GM19240 (cell line): ENCODE results near the gene GALE.
A peak's percentile ranks its signal among the peaks of the same experiment; 100 is the strongest.
"Not testable (repeated sequence)": the region's sequence is repeated elsewhere in the genome, so short reads cannot be mapped to it uniquely, and the experiment has no call there.

Experiments
- DNase-seq: peaks from one replicate; pipeline ENCODE4 v3.0.0; 2011; ENCODE audit warnings: low spot score; ENCODE audit not compliant: insufficient read length

GALE gene

DNA sequence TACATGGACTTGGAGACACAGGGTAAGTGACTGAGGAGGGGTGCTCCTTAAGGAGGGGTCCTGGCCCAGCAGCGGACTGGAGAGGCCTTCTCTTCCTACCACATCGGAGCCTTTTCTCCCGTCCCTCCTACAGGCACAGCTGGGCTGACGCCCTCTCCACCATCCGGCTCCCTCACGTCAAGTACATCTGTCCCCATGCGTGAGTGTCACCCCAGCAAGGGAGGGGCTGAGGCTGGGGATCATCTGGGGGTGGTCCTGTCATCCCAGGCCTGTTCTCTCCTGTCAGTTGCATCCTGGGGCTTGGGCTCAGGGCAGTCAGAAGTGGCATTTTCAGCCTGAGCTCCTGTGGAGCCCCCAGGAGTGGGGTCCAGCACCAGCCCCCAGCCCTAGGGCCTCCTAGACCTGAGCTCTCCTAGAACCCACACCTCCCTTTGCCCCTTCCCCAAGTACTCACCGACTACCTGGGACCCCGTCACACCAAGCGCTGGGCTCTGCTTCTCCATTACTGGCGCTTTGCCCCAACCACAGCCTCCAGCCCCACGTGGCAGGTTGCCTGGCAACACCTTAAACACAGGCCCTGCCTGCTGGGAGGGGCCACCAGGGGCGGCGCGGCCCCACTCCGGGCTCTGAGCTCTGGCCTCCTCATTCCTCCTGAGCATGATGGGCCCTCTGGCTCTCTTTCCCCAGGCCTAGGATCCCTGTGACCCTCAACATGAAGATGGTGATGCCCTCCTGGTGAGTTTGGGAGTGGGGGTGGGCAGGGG lies 7.4 kb downstream of the GALE start:
- DNase-seq, result no peak

DNA sequence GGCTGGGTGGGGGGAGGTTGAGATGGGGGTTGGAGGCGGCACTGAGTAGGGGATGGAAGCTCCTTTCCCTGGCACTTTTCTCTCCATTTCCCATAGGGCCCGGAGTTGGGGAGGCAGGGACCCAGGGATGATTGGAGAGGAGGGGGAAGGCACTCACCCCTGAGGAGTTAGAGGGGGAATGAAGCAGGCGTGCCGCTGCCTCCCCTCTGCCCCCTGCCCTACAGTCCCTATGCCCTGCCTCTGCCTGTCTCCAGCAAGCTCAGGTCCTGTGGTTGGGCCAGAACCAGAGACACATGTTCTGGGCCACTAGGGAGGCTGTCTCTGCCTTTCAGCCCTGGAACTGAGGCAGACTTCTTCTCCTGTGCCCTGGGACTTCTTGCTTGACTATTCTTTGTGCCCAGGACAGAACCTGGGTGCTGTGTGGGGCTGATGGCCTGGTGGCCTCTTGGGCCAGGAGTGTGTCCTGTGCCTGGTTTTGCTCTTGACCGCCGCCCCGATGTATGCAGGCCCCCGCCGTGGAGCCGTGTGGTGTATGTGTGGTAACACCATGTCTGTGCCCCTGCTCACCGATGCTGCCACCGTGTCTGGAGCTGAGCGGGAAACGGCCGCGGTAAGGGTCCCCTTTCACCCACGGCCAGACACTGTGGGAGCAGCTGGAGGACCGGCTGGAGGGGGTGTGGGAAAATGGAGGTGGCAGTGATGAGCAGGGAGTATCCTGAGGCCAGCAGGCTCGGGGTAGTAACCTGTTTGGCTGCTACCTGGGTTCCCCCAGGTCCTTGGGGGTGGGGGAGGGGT lies 8.2 kb downstream of the GALE start:
- DNase-seq, result no peak

DNA sequence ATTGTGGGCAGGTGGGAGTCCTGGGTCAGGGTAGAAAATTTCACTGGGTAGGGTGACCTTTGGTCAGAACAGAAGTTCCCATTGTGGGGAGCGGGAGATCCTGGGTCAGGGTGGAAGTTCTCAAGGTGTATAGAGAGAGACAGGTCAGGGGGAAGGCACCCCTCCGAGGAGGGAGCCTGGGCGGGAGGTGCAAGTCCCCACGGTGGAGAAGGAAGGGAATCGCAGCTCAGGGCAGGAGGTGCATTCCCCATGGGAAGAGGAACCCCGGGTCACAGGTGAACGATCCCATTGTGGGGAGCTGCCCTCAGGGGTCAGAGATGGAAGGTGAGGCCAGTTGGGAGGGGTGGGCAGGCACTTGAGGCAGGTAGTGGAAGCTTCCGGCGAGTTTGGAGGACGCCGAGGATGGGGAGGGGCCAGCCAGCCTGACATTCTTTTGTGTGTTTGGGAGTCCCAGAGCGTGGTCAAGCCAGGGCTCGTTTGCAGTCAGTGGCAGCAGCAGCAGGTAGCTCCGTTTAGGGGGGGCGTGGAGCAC lies 9.0 kb downstream of the GALE start:
- no peak for DNase-seq

DNA sequence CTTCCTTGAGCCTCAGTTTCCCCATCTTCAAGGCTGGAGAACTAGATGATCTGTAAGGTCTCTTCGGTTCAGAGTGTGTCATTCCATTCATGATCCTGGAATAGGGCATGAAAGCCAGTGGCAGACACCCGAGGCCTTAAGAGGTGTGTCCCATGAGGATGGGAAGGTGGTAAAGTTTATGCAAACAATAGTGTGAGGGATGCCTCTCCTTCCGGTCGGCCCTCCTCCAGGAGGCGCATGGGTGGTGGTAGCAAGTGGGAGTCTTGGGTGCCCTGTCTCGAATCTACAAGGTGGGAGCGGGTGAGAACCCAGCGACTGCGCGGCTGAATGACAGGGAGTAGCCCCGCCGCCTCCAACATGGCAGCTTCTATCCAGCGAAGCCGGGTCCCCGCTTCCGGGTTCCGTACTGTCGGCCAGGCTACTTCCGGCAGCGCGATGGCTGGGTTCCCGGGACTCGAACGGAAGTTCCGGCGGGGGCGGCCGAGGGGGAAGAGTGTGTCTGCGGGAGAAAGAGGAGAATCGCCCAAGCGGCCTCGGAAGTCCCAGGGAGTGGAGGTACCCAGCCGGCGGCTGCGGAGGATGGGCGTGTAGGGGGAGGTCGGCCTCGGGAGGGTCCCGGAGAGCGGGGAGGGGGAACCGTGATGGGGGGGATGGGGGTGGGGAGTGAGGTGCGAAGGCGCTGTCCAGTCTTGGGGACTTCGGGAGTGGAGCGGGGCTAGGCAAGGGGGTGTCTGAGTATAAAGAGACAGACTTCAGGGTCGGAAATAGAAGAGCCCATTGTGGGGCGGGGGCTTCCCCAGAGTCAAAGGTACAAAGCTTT lies 9.6 kb downstream of the GALE start, which contains the start of gene LYPLA2:
Gene LYPLA2 (plus strand): TSS at position 450 of the 820 bp plus-strand sequence. CDS start 1,538 bp downstream, outside the sequence.
- peak; percentile 94 for DNase-seq

DNA sequence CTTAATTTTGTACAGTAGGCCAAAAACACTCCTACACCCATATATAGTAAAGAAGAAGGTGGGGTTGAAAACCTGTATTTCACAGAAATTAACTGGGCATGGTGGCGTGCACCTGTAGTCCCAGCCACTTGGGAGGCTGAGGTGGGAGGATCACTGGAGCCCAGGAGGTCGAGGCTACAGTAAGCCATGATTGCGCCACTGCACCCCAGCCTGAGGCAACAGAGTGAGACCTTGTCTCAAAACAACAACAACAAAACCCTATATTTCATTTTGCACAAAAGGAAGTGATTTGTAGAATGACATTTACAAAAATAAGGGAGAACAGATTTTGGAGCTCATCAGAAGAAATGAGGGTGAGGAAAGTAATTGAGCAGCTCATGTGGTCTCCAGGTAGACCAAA lies 11.9 kb downstream of the GALE start:
- no peak for DNase-seq

DNA sequence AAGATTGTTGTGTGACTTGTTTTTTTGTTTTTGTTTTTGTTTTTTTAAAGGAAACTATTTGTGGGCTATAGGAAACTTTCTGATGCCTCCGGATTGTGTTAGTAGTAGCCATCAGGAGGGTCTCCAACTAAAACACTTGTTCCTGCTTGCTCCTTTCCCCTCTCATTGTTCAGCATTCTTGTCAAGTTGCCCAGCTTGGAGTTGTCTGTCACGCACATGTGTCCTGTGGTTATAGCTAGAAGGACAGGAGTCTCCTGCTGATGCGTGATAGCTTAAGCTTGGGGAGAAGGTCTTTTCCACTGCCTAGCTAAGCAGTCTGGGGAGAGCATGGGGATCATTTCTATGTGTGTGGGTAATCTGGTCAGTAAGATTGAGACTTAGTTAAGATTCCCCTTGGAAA lies 12.9 kb downstream of the GALE start:
- no peak for DNase-seq

DNA sequence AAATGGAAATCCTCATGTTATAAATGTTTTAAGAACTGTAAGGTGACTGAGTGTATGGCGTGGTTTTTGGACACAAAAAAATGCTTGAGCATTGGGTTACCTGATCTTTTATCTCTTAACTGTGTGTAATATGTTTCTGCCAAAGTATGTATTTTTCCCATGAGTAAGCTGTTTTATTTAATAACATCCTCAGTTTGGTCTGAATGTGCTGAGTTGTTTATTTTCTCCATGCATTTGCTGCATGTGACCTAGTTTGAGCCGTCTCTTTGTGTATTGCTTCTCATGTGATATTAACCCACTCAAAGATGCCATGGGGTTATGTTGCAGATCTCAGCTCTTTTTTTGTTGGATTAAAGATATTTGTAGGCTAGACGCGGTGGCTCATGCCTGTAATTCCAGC lies 15.7 kb downstream of the GALE start:
- no peak for DNase-seq

DNA sequence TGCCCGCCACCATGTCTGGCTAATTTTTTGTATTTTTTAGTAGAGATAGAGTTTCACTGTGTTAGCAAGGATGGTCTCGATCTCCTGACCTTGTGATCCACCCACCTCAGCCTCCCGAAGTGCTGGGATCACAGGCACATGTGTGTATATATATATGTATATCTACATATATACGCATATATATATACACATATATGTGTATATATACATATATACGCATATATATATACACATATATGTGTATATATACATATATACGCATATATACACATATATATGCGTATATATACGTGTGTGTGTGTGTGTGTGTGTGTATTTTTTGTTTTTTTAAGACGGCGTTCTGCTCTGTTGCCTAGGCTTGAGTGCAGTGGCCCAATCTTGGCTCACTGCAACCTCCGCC lies 17.4 kb downstream of the GALE start:
- not testable (repeated sequence) for DNase-seq

DNA sequence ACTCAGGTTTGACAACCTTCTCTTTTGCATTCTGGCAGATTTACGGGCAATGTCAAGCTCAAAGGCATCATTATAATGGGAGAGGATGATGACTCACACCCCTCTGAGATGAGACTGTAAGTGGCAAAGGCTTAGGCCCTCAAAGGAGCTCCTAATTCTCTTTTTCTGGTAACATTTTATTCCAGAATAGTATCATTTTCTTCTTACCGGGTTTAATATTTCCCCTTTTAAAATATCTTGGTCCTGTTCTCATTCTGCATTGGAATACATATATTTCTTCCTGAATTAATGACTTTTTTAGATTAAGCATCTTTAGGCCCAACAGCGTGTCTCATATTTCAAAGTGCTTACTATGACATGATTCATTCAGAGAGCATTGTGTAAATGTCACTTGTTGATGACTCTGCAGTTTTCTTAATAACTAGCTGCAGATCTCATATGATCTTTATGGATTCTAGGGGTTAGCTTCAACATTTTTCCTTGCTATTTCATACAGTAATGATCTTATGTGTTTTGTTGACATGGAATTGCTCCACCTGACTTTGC lies 20.7 kb downstream of the GALE start:
- DNase-seq, result no peak

DNA sequence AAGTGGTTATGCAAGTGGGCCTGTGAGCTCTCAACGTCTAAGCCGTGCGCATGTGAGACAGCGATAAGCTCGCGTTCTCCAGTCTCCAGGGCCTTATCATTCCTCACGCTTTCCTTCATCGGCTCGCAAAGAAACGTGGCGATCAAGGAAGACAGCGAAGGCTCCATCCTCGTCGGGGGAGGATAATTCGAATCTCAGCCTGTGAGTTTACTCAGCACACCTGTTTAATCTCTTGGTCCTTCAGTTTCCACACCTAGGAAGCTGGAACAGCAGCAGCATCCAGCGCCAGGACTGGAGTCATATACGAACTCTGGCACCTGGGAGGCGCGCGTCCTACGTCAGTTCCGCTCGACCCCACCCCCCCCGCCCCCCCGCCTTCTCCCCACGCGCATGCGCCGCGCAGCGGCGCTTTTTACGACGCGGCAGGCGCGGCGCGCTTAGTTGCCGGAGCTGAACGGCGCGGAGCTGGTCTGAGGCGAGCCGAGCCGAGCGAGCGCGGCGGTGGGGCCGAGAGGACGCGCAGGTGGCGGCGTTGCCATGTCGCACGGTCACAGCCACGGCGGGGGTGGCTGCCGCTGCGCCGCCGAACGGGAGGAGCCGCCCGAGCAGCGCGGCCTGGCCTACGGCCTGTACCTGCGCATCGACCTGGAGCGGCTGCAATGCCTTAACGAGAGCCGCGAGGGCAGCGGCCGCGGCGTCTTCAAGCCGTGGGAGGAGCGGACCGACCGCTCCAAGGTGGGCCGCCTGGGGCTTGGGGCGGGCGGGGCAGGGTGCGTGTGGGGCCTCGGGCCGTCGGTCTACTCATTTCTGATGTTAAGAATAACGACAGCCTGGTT lies 22.4 kb downstream of the GALE start, which contains the start of gene PITHD1:
Gene PITHD1 (plus strand): TSS at position 440 of the 836 bp plus-strand sequence. CDS start 98 bp downstream, at position 538.
- DNase-seq, result peak; percentile 85

DNA sequence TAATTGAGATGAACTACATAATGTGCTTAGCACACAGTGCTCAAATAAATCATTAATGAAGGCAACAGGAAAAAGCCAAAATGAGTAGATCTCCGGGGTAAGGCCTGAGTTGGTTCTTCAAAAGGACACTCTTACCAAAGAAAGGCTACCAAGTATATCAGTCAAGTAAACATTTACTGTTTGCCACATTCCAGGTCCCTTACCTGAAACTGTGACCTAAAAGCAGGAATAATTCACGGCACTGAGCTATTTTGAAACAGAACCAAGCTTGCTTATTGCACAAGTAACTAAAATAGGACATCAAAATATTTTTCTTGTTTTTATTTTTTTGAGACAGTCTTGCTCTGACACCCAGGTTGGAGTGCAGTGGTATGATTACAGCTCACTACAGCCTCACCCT lies 24.3 kb downstream of the GALE start:
- no peak for DNase-seq

DNA sequence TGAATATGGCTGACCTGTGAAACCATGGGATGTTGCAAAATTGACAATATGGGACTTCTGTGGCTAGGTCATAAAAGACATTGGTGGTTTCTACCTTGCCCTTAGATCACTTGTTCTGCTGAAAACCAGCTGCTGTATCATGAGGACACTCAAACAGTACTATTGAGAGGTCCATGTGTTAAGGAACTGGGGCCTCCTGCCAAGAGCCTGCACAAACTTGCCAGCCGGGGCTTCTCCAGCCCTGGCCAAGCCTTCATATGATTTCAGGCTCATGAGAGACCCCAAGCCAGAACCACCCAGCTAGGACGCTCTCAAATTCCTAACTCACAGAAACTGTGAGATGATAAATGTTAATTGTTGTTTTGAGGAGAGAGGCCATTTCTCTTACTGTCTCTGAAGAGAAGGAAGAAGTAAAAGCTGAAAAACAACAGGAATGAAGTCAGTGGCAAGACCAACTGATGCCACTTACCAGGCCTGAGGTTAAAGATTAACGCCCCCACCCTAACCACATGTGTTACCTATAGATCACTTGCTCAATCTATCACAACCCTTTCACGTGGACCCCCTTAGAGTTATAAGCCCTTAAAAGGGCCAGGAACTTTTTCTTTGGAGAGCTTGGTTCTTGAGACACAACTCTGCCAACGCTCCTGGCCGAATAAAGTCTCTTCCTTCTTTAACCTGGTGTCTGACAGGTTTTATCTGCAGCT lies 26.2 kb downstream of the GALE start:
- DNase-seq, result no peak

DNA sequence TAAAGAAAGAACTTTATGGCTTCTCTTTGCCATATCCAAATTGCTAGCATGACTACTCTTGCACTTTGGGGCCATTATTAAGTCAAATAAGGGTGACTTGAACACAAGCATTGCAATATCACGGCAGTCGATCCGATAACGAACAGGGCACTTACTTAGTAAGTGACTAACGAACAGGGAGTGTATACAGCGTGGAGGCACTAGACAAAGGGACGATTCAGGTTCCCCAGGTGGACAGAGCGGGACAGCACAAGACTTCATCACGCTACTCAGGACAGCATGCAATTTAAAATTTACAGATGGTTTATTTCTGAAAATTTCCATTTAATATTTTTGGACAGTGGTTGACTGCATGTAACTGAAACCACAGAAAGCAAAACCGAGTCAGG lies 27.7 kb downstream of the GALE start:
- DNase-seq, result no peak

DNA sequence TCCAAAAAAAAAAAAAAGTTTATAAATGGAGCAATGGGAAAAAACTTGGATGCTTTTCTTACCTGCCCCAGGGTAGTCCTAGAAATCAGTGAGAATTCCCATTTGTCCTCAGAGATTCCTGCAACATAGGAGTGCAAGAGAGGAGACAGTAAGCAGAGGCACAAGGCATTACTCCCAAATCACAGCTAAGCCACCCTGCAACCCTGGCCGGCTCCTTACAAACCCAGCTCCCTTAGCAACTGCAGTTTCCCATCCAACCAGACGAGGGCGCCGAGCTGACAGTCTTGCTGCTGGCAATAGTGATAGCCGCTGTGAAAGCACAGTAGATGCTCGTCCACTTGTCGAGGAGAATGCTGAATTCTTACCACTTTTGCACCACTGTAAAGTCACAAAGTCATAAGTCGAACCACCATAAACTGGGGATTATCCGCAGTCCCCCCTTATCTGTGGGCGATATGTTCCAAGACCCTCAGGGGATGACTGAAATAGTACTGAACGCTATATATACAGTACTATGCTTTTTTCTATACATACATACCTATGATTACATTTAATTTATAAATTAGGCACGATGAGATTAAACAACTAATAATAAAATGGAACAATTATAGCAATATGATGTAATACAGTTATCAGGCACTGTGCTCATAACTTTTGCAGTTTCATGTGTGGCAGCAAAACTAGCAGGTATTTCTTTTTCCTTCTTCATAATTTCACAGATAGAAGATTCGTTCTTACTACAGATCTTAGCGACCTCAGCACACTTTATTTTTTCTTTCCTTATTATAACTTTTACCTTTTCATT lies 28.3 kb downstream of the GALE start:
- DNase-seq, result no peak

DNA sequence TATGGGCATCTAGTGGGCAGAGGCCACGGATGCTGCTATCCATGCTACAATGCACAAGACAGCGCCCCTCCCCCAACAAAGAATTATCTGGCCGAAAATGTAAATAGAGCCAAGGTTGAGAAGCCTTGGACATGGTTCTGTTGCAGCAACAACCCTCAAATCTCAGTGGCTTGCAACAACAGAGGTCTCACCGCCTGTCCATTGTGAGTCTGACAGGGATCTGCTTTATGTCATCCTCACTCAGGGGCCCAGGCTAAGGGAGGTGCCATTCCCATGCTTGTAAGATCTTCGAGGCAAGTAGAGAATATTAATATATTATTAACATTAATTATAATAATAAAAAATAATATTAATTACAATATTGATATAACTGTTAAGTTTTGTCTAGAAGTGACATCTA lies 31.8 kb downstream of the GALE start:
- DNase-seq, result no peak

DNA sequence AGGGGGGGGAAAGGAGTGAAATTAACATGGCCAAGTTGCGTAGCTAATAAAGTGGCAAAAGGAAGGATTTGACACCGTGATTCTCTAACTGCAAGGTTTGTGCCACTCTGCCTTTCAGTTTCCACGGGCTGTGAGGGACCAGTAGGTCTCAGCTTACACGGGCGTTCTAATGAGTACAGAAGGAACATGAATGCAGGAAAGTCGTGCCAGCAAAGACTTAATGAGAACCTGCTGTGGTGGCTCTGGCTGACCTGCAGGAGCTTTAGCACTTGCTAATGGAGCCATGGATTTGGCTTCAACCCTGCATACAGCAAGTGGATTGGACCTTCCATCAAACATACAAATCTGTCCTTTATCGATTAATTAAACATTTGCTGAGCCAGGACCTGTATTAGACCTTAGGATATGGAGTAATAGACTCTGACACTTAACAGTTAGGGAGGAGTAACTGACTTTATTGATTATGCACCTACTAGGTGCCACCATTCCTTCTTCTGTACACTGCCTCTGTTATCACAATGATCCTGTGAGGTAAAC lies 37.4 kb downstream of the GALE start:
- DNase-seq, result no peak

DNA sequence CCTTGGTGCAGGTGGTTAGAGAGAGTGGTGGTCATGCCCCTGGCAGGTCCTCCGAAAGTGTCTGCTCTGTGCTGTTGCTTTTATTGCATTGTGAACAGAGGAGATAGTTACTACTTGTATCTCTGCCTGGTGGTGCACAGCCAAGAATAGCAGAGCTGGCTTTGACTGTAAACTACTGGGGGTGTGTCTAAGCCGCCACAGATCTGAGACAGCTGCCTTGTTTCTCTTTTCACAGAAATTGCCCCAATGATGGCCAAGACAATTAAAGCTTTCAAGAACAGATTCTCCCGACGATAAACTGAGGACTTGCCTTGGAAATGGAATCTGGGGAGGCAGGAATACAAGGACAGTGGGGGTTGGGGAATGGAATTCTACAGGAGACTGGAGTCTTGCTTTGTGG lies 41.3 kb downstream of the GALE start:
- DNase-seq, result no peak

DNA sequence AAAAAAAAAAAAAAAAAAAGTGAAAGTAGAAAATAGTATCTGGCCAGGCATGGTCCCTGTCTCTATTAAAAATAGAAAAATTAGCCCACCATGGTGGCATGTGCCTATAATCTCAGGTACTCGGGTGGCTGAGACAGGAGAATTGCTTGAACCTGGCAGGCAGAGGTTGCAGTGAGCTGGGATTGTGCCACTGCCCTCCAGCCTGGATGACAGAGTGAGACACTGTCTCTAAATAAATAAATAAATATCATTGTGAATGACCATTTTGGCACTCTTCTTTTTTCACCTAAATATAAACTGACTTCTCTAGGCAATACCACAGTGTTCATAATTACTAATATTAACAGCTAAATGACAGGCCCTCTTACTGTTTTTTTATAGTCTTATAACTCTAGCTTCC lies 42.7 kb downstream of the GALE start:
- DNase-seq, result no peak

DNA sequence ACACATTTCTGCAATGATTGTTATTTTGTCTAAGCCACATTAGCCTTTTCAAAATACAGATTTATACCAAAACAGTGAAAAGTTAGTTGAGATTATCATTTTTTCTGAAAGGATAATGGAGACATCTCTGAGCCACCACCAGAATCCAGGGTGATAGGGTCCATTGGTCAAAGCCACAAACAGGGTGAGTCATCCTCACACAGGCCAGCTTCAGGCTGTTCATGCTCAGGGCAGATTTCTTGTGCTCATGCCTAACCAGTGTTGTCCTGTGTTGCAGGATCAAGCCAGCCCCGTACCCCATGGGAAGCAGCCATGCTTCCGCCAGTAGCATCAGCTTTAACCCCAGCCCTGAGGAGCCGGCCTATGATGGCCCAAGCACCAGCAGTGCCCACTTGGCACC lies 43.9 kb downstream of the GALE start:
- DNase-seq, result no peak
